Astrocyte of the spinal cord (primary cell): ENCODE results near the gene ASCL2.

Experiments used
- DNase-seq: peaks from one replicate; pipeline ENCODE4 v3.0.0; 2011; ENCODE audit warnings: low read depth, low spot score
- H3K4me3 ChIP-seq: 2 replicates; pipeline ENCODE4 v1.5.1; 2011; ENCODE audit warnings: low read depth, mild to moderate bottlenecking, low read length, moderate library complexity
- in situ Hi-C: cut with HindIII; loops from 2 replicates; pipeline ENCODE4 v1.10.0; 2017; ENCODE audit warnings: low sequenced_read_pairs
- TF ChIP-seq, protein P1 (sequence below): IDR thresholded peaks from 2 replicates; pipeline ENCODE4 v1.5.1; 2012; ENCODE audit warnings: low read depth, mild to moderate bottlenecking, low read length, inconsistent platforms

The ASCL2 gene

DNA sequence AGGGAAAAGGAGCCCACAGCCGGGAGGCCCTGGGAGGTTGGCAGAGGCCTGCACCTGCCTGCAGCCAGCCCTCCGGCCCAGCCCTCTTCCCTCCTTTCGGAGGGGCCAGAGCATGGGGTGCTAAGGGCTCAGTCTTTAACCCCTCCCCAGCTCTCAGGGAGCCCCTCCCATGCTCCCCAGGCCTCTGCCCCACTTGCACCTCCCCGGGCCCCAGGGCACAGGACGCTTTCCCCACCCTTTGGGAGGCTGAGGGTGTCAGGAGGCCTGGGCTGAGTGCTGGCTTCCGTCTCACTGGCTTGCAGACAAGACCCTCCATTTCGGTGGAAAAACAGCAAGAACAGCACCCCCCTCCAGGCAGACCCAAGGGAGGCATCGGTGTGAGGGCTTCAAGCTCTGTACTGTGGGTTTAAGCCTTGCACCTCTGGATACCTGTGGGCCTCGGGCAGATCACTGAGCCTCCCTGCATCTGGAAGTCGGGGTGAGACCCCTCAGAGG lies 7.3 kb downstream of the ASCL2 start:
- in situ Hi-C loops, result no loop called here
- no peak overlapping the region for H3K4me3 ChIP-seq
- no peak for DNase-seq
- TF ChIP-seq, protein P1, sequence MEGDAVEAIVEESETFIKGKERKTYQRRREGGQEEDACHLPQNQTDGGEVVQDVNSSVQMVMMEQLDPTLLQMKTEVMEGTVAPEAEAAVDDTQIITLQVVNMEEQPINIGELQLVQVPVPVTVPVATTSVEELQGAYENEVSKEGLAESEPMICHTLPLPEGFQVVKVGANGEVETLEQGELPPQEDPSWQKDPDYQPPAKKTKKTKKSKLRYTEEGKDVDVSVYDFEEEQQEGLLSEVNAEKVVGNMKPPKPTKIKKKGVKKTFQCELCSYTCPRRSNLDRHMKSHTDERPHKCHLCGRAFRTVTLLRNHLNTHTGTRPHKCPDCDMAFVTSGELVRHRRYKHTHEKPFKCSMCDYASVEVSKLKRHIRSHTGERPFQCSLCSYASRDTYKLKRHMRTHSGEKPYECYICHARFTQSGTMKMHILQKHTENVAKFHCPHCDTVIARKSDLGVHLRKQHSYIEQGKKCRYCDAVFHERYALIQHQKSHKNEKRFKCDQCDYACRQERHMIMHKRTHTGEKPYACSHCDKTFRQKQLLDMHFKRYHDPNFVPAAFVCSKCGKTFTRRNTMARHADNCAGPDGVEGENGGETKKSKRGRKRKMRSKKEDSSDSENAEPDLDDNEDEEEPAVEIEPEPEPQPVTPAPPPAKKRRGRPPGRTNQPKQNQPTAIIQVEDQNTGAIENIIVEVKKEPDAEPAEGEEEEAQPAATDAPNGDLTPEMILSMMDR, result no peak

DNA sequence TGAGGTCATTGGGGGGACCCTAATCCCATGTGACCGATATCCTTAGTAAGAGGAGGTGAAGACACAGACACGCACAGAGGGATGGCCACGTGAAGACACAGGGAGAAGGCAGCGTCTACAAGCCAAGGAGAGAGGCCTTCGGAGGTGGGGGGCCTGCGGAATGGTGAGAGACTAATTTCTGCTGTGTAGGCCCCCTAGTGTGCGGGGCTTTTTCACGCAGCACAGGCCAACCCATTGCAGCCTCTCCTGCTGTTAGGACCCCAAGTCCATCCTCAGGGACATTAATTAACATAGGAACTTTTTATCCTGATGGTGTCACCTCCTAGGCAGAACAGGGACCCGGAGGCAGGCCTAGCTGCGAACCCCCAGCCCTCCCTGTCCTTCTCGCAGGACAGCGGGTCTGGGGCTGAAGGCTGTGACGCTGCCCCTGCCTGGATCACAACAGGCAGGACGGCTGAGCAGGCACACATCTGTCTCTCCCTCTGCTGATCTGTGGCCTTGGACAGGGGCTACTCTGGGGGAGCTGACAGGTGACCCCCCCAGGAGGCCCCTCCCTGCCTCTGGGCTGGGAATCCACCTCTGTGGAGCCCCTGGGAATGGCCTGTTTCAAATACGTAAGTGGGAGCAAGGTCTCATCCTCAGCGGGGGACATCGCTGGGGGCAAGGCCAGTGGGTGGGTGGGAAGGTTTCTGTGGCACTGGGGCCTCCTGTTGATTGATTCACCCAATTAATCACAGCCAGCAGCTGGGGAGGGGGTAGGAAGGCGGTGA lies 7.9 kb downstream of the ASCL2 start:
- TF ChIP-seq, protein P1, result no peak

DNA sequence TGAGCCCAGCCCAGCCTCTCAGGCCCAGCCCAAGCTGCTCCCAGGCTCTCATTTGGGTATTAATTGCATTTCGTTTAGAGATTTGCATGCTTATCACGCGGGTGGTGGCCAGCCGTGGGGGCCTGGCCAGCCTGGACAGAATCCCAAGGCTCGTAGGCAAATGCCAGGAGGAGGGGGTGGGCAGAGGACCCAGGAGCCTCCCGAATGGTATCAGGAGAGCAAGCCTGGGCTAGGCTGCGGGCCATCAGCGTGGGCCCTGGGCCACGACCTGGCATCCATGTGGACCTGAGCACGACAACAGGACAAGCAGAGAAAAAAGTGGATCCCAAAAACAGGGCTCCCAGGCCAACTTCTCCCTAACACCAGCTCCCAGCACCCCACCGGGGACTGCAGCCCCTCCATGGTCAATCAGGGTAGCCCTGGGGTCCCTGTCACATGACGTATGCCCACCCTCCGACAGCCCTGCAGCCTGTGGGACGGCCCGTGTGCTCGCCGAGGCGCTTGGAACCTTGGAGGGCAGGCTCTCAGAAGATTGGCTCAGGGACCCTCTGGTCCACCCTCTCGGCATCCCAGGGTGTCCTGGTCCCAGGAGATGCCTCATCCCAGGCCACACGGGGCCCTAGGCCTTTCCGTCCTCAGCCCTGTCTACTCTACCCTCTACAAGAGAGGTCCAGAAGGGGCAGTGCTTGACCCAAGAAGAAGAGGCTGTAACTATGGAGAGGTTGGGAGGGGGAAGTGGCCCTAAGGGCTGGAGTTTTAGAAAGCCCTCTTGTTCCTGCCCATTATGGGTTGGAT lies 8.8 kb downstream of the ASCL2 start:
- no peak for DNase-seq
- TF ChIP-seq, protein P1, result no peak
- in situ Hi-C loops, result no loop called here
- no peak overlapping the region for H3K4me3 ChIP-seq

More for the DNA sequence above, 7.9 kb downstream of the ASCL2 start:
- H3K4me3 ChIP-seq, result no peak overlapping the region
- DNase-seq, result no peak
- in situ Hi-C loops, result no loop called here

DNA sequence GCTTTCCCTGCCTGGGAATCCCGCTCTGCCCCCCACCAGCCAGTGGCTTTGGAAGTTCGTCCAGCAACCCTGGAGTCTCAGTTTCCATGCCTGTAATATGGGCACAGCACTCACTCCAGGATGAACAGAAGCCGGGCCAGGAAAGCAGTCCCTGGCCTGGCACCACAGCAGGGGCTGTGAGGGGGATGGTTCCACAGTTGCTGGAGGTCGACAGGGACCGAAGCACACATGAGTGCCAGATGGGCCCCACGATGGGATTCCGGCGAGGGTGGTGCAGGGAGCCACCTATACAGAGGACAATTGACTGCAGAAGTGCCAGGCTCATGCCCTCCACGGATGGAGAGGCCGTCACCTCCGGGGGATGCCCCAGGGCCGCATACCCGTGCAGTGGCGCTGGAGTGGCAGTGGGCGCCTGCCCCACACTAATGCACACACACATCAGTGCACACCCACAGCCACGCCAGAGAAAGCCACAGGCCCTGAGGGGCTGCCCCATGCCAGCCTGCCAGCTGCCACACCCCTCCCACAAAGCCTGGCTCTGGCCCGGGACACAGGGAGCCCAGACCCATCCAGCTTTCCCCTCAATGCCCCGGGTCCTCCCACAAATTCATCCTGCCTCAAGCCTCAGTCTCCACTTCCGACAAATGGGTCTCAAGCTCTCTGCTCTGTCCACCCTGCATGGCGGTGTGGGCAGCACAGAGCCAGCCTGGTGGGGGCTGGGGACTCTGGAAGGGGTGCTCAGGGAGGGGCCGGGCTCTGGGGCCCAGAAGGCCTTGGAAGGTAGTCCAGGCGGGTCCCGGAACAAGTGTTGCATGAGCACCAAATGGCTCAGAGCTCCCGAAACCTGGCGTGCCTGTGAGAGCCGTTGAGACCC lies 9.7 kb downstream of the ASCL2 start:
- no peak for DNase-seq
- TF ChIP-seq, protein P1, result no peak
- no peak overlapping the region for H3K4me3 ChIP-seq
- in situ Hi-C loops, result no loop called here

DNA sequence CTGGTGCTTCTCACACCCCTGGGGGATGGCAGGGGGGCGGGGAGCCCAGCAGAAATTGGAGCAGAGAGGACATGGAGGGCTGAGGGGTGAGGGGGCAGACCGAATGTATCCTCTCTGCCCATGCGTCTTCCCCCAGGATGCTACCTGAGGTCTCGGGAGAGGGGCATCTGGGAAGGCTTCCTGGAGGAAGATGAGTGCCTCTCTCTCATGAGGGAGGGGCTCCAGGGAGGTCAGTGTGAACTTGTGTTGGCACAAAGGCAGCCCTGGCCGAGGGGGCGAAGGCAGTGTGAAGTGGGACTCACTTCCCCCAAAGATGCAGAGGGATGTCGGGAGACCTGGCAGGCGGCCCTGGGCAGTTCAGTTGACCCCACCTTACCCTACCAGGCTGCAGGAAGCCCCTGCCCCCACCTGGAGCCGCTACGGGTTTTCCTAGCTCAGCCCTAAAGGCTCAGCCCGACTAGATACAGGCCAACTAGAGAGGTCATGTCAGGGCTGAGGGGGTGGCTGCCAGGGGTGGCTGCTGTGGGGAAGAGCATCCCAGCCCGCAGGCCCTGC lies 10.4 kb downstream of the ASCL2 start:
- in situ Hi-C loops, result no loop called here
- no peak overlapping the region for H3K4me3 ChIP-seq
- TF ChIP-seq, protein P1, result no peak
- DNase-seq, result no peak

DNA sequence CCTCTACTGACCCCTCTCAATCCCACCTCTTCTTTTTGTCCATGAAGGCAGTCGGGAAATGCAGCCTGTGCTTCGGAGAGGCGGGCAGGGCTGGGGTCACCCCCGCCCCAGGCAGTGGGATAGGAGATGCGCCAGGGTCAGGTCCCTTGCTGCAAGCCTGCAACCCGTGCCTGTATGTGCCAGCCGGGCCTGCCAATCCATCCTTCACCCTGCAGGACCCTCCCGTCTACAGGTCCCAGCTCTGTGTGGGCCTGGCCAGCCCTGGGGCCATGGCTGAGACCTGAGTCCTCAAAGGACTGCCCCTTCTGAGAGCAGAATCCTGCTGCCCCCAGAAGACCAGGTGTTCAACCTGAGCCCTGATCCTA lies 10.9 kb downstream of the ASCL2 start:
- in situ Hi-C loops, result no loop called here
- TF ChIP-seq, protein P1, result no peak
- DNase-seq, result no peak
- H3K4me3 ChIP-seq, result no peak overlapping the region
